Measurements from ENCODE around the gene NCK1.

GRCh38 chr3:136904746-136905145, 42.7 kb downstream of the NCK1 start:
- TF ChIP-seq CTCF (conservative IDR thresholded peaks at IDR 0.05; ENCODE audit: low read length) (no peak), EZH2phosphoT487 (IDR thresholded peaks at IDR 0.05; ENCODE audit: borderline replicate concordance, low read depth, low read length) (no peak)

All from OCI-LY7 (cell line).